ENCODE results near the gene TEX13D. TPM values are rescaled to one million over a fixed set of nuclear protein-coding genes. Genes with fewer than 3 reads are reported as not detected.

Gene TEX13D
- total and polyA plus RNA-seq, 2 experiments from 2014 or later = 0.11 TPM; not detected in 1

- no peak overlapping the region for H3K27ac ChIP-seq
- H3K9ac ChIP-seq = no peak overlapping the region
- 58 to 66% methylated on average over 4 of the region's 4 CpGs for WGBS, 2 experiments (ENCODE audit: low coverage in 1 of 2, low lambda C conversion rate in 2 of 2, missing lambda C conversion rate in 2 of 2)
- H3K9me2 ChIP-seq (ENCODE audit: insufficient read depth) = no peaks in the 10 kb centered on the region
- in situ Hi-C loops (cut with MboI) = loop anchor here (10.0 to 25.0 kb wide), 2 partner anchors 96 to 169 kb away; no protein-coding TSS in a partner anchor
- no peaks in the 10 kb centered on the region for H4K20me1 ChIP-seq (ENCODE audit: insufficient read depth)
- no peaks in the 10 kb centered on the region for H3K9me3 ChIP-seq (ENCODE audit: low read depth)
- H3K4me2 ChIP-seq (ENCODE audit: unreplicated experiment) = no peak overlapping the region
- no peaks in the 10 kb centered on the region for H3F3A ChIP-seq (ENCODE audit: insufficient read depth)
- no peaks in the 10 kb centered on the region for H3K36me3 ChIP-seq (ENCODE audit: low read depth)
- H3K27me3 ChIP-seq (replicated peaks; ENCODE audit: insufficient read depth) = no peaks in the 10 kb centered on the region
- TF ChIP-seq EZH2phosphoT487 (IDR thresholded peaks at IDR 0.05; ENCODE audit: insufficient read depth, low read depth) = no peak
- no peak for TF ChIP-seq EZH2 (IDR thresholded peaks at IDR 0.05; ENCODE audit: insufficient read depth, poor library complexity, severe bottlenecking)
- peak; percentile 1 for DNase-seq
- no peak overlapping the region for H3K4me3 ChIP-seq
- H3K4me1 ChIP-seq (ENCODE audit: insufficient read depth) = no peaks in the 10 kb centered on the region
- no peaks in the 10 kb centered on the region for H3K79me2 ChIP-seq (ENCODE audit: insufficient read depth)
- no peak overlapping the region for H2AFZ ChIP-seq
These were observed 50.9 kb downstream of the TEX13D start for GRCh38 chrX:124383354-124383753.

- Histone ChIP-seq H3K4me1 (ENCODE audit: insufficient read depth) (no peaks in the 10 kb centered on the region), H3K36me3 (ENCODE audit: low read depth) (no peaks in the 10 kb centered on the region), H3K4me2 (ENCODE audit: unreplicated experiment) (no peak overlapping the region), H3F3A (ENCODE audit: insufficient read depth) (no peaks in the 10 kb centered on the region), H3K4me3 (no peak overlapping the region), H2AFZ (no peak overlapping the region), H3K9me2 (ENCODE audit: insufficient read depth) (no peaks in the 10 kb centered on the region), H4K20me1 (ENCODE audit: insufficient read depth) (no peaks in the 10 kb centered on the region), H3K27ac (no peak overlapping the region), H3K9ac (no peak overlapping the region), H3K9me3 (ENCODE audit: low read depth) (no peaks in the 10 kb centered on the region), H3K79me2 (ENCODE audit: insufficient read depth) (no peaks in the 10 kb centered on the region), H3K27me3 (replicated peaks; ENCODE audit: insufficient read depth) (no peaks in the 10 kb centered on the region)
- in situ Hi-C loops (cut with MboI) = loop anchor here (10.0 to 25.0 kb wide), 2 partner anchors 99 to 172 kb away; no protein-coding TSS in a partner anchor
- no peak for DNase-seq
- WGBS, 2 experiments (ENCODE audit: low coverage in 1 of 2, low lambda C conversion rate in 2 of 2, missing lambda C conversion rate in 2 of 2) = 46 to 50% methylated on average over 6 of the region's 6 CpGs
- no peak for TF ChIP-seq EZH2 (IDR thresholded peaks at IDR 0.05; ENCODE audit: insufficient read depth, poor library complexity, severe bottlenecking)
These were observed 53.9 kb downstream of the TEX13D start for GRCh38 chrX:124386401-124386800.

Small RNAs within 50 kb of the gene (small RNA-seq; reads per million reads assigned to genes)
- 0.19 reads per million for gene AL022718.1 (ENCODE audit: low read depth, low replicate concordance)

Other genes starting within 250 kb of the TEX13D start
- not detected in 2 replicates for gene SH2D1A, start 13.9 kb downstream of the TEX13D start, total RNA-seq (2014; rRNA removed; shearing (Covaris generic))
- gene SH2D1A, start 13.9 kb downstream of the TEX13D start, polyA plus RNA-seq (2016; fragmentation: Nextera tagmentation; extraction: Ambion mirVana) = not detected in 2 replicates